ENCODE measurements around the gene C17orf107. TPM values are rescaled to one million over a fixed set of nuclear protein-coding genes. Genes with fewer than 3 reads are reported as not detected.

The C17orf107 gene
- total and polyA plus RNA-seq, 2 of the 13 experiments (the other 11 are each of a cell fraction or from before 2014, with no cell fraction given) = 0.20 to 0.59 TPM

DNA sequence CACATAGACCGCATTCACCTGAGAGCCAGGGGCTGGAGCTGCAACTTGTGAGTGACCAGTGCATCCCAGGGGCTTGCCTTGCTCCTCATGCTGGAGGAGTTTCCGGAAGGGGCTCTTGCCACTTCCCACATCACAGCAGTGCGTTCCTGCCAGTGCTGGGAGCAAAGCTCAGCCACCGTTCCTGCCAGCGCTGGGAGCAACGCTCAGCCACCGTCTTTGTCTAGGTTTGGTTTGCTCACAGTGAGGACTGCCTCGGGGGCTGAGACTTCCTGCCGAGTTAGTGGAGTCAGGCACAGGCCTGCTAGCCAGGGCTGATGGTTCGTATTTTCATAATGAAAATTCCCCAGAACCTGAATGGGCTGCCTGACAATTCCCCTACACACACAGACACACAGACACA is 9.0 kb downstream of the C17orf107 start (continued):
- TF ChIP-seq, protein P1, sequence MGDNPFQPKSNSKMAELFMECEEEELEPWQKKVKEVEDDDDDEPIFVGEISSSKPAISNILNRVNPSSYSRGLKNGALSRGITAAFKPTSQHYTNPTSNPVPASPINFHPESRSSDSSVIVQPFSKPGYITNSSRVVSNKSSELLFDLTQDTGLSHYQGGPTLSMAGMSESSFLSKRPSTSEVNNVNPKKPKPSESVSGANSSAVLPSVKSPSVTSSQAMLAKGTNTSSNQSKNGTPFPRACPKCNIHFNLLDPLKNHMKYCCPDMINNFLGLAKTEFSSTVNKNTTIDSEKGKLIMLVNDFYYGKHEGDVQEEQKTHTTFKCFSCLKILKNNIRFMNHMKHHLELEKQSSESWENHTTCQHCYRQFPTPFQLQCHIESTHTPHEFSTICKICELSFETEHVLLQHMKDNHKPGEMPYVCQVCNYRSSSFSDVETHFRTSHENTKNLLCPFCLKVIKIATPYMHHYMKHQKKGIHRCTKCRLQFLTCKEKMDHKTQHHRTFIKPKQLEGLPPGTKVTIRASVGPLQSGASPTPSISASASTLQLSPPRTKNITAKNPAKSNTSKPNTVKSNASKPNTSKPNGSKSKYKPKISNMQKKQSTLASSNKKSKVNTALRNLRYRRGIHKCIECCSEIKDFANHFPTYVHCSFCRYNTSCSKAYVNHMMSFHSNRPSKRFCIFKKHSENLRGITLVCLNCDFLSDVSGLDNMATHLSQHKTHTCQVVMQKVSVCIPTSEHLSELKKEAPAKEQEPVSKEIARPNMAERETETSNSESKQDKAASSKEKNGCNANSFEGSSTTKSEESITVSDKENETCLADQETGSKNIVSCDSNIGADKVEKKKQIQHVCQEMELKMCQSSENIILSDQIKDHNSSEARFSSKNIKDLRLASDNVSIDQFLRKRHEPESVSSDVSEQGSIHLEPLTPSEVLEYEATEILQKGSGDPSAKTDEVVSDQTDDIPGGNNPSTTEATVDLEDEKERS (CRISPR knock-in tag; IDR thresholded peaks at IDR 0.05) = no peak
- TF ChIP-seq RFXANK (CRISPR knock-in tag; IDR thresholded peaks at IDR 0.05) (0 out of 2 replicates have a peak, but pooled peaks have one; percentile 45), ZFP37 (CRISPR knock-in tag; IDR thresholded peaks at IDR 0.05; ENCODE audit: borderline replicate concordance) (peak; percentile 54; the same call in 1 of the 2 replicates), ZIK1 (CRISPR knock-in tag; IDR thresholded peaks at IDR 0.05; ENCODE audit: borderline replicate concordance, low read depth) (0 out of 2 replicates have a peak, but pooled peaks have one; percentile 50), HIVEP1 (CRISPR knock-in tag; IDR thresholded peaks at IDR 0.05) (no peak), NFE2 (CRISPR knock-in tag; IDR thresholded peaks at IDR 0.05) (no peak), GABPA (IDR thresholded peaks at IDR 0.05; ENCODE audit: low read depth, low read length) (peak; percentile 42), GABPA (CRISPR knock-in tag; IDR thresholded peaks at IDR 0.05; ENCODE audit: low read depth) (peak; percentile 80), FOXA3 (CRISPR knock-in tag; IDR thresholded peaks at IDR 0.05) (peak; percentile 37; the same call in 1 of the 2 replicates), TBX2 (CRISPR knock-in tag; IDR thresholded peaks at IDR 0.05; ENCODE audit: borderline replicate concordance) (0 out of 2 replicates have a peak, but pooled peaks have one; percentile 16), ZNF878 (CRISPR knock-in tag; IDR thresholded peaks at IDR 0.05) (no peak), MYNN (CRISPR knock-in tag; IDR thresholded peaks at IDR 0.05; ENCODE audit: low read depth) (no peak), RXRB (CRISPR knock-in tag; IDR thresholded peaks at IDR 0.05; ENCODE audit: borderline replicate concordance) (peak; percentile 49; the same call in 1 of the 2 replicates), SMAD9 (CRISPR knock-in tag; IDR thresholded peaks at IDR 0.05) (no peak), CC2D1A (CRISPR knock-in tag; IDR thresholded peaks at IDR 0.05) (no peak), HNF4A (CRISPR knock-in tag; IDR thresholded peaks at IDR 0.05) (peak; percentile 83), AHR (CRISPR knock-in tag; IDR thresholded peaks at IDR 0.05) (0 out of 2 replicates have a peak, but pooled peaks have one; percentile 75), SYNCRIP (IDR thresholded peaks at IDR 0.05; ENCODE audit: insufficient read depth, low read depth, low read length) (no peak), ELF3 (CRISPR knock-in tag; IDR thresholded peaks at IDR 0.05) (peak; percentile 84), ZNF24 (IDR thresholded peaks at IDR 0.05) (no peak), HNRNPH1 (optimal IDR thresholded peaks at IDR 0.05; ENCODE audit: low read depth, low read length) (no peak)
- TF ChIP-seq, protein P2, sequence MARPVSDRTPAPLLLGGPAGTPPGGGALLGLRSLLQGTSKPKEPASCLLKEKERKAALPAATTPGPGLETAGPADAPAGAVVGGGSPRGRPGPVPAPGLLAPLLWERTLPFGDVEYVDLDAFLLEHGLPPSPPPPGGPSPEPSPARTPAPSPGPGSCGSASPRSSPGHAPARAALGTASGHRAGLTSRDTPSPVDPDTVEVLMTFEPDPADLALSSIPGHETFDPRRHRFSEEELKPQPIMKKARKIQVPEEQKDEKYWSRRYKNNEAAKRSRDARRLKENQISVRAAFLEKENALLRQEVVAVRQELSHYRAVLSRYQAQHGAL (CRISPR knock-in tag; IDR thresholded peaks at IDR 0.05; ENCODE audit: not compliant biosample characterization) = no peak
- TF ChIP-seq, protein P3, sequence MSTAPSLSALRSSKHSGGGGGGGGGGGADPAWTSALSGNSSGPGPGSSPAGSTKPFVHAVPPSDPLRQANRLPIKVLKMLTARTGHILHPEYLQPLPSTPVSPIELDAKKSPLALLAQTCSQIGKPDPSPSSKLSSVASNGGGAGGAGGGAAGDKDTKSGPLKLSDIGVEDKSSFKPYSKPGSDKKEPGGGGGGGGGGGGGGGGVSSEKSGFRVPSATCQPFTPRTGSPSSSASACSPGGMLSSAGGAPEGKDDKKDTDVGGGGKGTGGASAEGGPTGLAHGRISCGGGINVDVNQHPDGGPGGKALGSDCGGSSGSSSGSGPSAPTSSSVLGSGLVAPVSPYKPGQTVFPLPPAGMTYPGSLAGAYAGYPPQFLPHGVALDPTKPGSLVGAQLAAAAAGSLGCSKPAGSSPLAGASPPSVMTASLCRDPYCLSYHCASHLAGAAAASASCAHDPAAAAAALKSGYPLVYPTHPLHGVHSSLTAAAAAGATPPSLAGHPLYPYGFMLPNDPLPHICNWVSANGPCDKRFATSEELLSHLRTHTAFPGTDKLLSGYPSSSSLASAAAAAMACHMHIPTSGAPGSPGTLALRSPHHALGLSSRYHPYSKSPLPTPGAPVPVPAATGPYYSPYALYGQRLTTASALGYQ (CRISPR knock-in tag; IDR thresholded peaks at IDR 0.05) = no peak
- TF ChIP-seq, protein P4, sequence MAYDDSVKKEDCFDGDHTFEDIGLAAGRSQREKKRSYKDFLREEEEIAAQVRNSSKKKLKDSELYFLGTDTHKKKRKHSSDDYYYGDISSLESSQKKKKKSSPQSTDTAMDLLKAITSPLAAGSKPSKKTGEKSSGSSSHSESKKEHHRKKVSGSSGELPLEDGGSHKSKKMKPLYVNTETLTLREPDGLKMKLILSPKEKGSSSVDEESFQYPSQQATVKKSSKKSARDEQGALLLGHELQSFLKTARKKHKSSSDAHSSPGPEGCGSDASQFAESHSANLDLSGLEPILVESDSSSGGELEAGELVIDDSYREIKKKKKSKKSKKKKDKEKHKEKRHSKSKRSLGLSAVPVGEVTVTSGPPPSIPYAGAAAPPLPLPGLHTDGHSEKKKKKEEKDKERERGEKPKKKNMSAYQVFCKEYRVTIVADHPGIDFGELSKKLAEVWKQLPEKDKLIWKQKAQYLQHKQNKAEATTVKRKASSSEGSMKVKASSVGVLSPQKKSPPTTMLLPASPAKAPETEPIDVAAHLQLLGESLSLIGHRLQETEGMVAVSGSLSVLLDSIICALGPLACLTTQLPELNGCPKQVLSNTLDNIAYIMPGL (CRISPR knock-in tag; IDR thresholded peaks at IDR 0.05; ENCODE audit: borderline replicate concordance in 1 of 2, low read depth in 1 of 2) = peak in 1 of 2 experiments; percentile 25; a peak in 2 of 4 replicates

Data from HepG2 (cell line).